GM18951 (cell line): Measurements from ENCODE around the gene SDR42E2.
A peak's percentile ranks its signal among the peaks of the same experiment; 100 is the strongest.

Experiments used
- POLR2A ChIP-seq: IDR thresholded peaks from 4 replicates; pipeline ENCODE4 v1.6.1; 2011; ENCODE audit warnings: mild to moderate bottlenecking; ENCODE audit not compliant: insufficient read length, insufficient read depth; ENCODE audit errors: extremely low read depth
- in situ Hi-C: fragments of 300-500 bp; cut with MboI; formaldehyde crosslinking; loops from one replicate; pipeline ENCODE4 v1.12.0; 2022; ENCODE audit warnings: low sequenced_read_pairs, mixed read lengths, inconsistent platforms; ENCODE audit not compliant: unreplicated experiment

Gene SDR42E2

GRCh38 chr16:22177968-22178930 lies 15.9 kb downstream of the SDR42E2 start:
- in situ Hi-C loops: no loop called here
- TF ChIP-seq POLR2A: no peak

- no peak for TF ChIP-seq POLR2A
- in situ Hi-C loops: loop anchor here (10.0 kb wide), 1 partner anchor 177 kb away; the partner anchor contains the start of genes MOSMO and PDZD9
Measured at GRCh38 chr16:22181426-22181825, 19.1 kb downstream of the SDR42E2 start.

- no peak for TF ChIP-seq POLR2A
- in situ Hi-C loops: loop anchor here (10.0 kb wide), 1 partner anchor 177 kb away; the partner anchor contains the start of genes MOSMO and PDZD9
Measured at GRCh38 chr16:22181843-22182242, 19.5 kb downstream of the SDR42E2 start.

- in situ Hi-C loops: loop anchor here (10.0 kb wide), 1 partner anchor 179 kb away; the partner anchor contains the start of genes MOSMO and PDZD9
Measured at GRCh38 chr16:22183335-22183734, 21.0 kb downstream of the SDR42E2 start.

GRCh38 chr16:22183901-22184614 lies 21.8 kb downstream of the SDR42E2 start:
- no peak for TF ChIP-seq POLR2A
- in situ Hi-C loops: loop anchor here (10.0 kb wide), 1 partner anchor 179 kb away; the partner anchor contains the start of genes MOSMO and PDZD9

More at GRCh38 chr16:22183335-22183734, 21.0 kb downstream of the SDR42E2 start:
- no peak for TF ChIP-seq POLR2A

- in situ Hi-C loops: loop anchor here (10.0 kb wide), 1 partner anchor 180 kb away; the partner anchor contains the start of genes MOSMO and PDZD9
Measured at GRCh38 chr16:22184615-22184968, 22.3 kb downstream of the SDR42E2 start.

GRCh38 chr16:22186517-22186916 lies 24.2 kb downstream of the SDR42E2 start:
- in situ Hi-C loops: loop anchor here (10.0 kb wide), 1 partner anchor 182 kb away; the partner anchor contains the start of genes MOSMO and PDZD9
- no peak for TF ChIP-seq POLR2A

More at GRCh38 chr16:22184615-22184968, 22.3 kb downstream of the SDR42E2 start:
- no peak for TF ChIP-seq POLR2A

GRCh38 chr16:22188267-22188594 lies 25.9 kb downstream of the SDR42E2 start:
- in situ Hi-C loops: loop anchor here (10.0 kb wide), 1 partner anchor 183 kb away; the partner anchor contains the start of genes MOSMO and PDZD9
- TF ChIP-seq POLR2A: no peak

GRCh38 chr16:22188595-22189442 lies 26.5 kb downstream of the SDR42E2 start:
- in situ Hi-C loops: loop anchor here (10.0 kb wide), 1 partner anchor 184 kb away; the partner anchor contains the start of genes MOSMO and PDZD9
- TF ChIP-seq POLR2A: no peak

- no peak for TF ChIP-seq POLR2A
- in situ Hi-C loops: loop anchor here (10.0 kb wide), 1 partner anchor 185 kb away; the partner anchor contains the start of genes MOSMO and PDZD9
Measured at GRCh38 chr16:22189473-22190080, 27.3 kb downstream of the SDR42E2 start.

GRCh38 chr16:22190081-22190775 lies 27.9 kb downstream of the SDR42E2 start:
- in situ Hi-C loops: no loop called here
- TF ChIP-seq POLR2A: peak; percentile 72

- TF ChIP-seq POLR2A: peak; percentile 78
- in situ Hi-C loops: no loop called here
Measured at GRCh38 chr16:22190776-22191531, 28.6 kb downstream of the SDR42E2 start.
